Activated T-cell treated with anti-CD3 and anti-CD28 coated beads for 1 hour (primary cell): ENCODE results near the gene ALDOB.

Experiments
- DNase-seq: peaks from one replicate; pipeline ENCODE4 v3.0.0-alpha.2; 2020; ENCODE audit warnings: low read depth

Gene ALDOB

DNA sequence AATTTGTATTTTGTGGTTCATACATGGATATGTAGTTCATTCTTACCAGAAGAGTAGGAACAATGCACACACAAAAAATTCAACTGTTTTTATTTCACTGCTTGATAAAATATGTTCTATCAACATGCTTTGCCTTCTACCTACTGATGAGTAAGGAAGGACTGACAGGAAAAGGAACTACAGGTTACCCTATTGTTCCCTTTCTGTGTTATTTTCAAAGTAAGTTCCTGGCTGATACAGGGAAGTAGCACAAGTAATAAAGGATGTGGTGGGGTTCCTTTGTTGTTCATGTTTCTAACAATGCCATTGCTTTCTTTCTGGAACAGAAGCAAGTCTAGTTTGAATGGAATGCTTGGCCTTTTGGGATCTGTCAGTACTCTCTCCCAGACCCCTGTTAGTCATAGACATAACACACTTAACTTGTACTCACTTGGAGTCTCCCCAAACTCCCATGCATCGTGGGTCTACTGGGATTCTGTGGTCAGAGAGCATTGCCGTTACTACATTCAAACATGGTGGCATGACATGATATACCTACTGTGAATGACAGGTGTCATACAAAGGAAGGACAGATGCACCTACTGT, 20.2 kb upstream of the ALDOB start:
- no peak for DNase-seq

DNA sequence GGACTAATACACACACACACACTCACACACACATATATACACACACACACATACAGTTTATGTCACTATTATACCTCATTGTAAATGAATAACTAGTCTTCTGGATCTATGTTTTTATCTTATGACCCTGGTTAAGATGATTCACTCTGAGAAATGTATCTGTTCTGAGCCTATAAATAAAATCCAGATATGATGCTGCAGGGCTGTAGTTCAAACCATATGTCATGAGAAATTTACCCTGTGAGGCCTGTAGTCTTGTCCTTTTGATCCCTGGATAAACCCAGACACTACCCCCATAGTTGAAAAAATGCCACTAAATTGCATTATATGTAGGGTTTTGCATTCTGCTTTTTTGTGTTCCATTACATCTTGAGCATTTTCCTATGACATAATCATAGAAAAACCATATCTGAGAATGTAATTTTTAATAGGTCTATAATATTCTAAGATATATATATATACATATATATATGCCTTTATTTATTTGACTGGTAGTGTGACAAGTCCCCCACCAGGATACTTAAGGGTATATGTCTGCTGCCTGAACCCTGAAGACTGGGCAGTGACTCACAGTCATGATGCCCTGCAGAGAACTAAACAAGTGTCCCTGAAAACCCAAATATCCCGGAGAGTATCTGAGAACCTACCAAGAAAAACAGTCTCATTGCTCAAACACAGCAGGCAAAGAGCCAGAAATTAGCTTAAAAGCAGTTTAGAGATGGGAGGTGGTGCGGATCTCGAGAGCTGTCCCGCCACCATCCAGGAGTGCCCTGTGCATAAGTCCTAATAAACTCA, 18.4 kb upstream of the ALDOB start:
- DNase-seq, result no peak

DNA sequence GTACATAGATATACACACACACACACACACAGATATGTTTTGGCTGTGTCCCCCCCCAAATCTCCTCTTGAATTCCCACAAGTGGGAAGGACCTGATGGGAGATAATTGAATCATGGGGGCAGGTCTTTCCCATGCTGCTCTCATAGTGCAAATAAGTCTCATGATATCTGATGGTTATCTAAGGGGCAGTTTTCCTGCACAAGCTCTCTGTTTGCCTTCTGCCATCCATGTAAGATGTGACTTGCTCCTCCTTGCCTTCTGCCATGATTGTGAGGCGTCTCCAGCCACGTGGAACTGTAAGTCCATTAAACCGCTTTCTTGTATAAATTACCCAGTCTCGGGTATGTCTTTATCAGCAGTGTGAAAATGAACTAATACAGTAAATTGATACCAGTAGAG, 15.9 kb upstream of the ALDOB start:
- DNase-seq, result no peak

DNA sequence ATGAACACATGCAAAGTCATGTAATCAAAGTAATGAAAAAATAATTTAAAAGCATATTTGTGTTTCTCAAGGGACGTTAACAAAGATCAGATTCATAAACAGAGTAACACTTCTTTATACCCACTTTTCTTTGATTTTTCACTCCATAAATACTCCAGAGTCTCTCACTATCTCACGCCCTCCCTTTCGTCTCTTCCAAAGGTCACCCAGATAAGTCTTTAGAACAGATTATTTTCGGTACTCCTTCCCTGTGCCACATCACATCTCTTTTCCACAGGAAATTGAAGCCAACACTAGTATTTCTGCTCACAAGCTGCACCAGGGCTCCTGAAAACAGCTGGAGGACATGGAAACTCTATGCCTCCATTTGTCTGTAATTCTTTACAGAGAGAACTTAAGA, 15.4 kb upstream of the ALDOB start:
- DNase-seq, result no peak

DNA sequence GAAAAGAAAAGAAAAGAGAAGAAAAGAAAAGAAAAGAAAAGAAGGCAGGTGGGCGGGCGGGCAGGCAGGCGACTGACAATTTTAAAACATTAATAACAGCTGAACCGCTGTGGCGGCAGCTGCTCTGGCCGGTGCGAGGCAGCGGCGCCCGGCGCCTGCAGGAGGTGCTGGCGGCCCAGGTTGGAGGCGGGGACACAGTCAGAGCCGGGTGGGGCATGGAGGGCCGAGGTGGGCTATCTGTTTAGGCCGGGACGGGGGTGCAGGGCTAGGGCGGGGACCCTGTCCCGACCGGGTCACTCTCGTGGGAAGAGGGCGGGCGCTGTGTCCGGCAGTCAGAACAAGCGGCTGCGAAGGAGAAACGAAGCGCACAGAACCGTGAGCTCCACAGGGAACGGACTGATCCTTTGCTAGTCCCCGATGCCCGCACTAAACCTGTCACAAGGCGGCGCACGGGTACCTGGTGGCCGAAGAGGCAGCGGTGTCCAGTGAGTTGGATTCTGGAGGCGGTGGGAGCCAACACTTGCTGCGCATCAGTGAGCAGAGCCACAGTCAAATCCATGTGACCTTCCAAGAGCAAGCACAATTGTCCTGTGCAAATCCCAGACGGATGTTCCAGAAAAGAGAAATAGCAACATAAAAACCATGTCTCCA, 13.6 kb upstream of the ALDOB start:
- DNase-seq, result peak; percentile 16

DNA sequence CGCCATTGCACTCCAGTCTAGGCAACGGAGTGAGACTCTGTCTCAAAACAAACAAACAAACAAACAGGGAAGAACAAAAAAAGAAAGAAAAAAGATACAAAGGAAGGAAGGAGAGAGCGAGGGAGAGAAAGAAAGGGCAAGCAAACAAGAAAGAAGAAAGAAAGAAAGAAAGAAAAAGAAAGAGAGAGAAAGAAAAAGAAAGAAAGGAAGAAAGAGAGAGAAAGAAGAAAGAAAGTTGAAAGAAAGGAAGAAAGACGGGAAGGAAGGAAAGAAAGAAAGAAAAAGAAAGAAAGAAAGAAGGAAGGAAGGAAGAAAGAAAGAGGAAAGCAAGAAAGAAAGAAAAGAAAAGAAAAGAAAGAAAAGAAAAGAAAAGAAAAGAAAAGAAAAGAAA, 13.1 kb upstream of the ALDOB start:
- DNase-seq, result no peak

DNA sequence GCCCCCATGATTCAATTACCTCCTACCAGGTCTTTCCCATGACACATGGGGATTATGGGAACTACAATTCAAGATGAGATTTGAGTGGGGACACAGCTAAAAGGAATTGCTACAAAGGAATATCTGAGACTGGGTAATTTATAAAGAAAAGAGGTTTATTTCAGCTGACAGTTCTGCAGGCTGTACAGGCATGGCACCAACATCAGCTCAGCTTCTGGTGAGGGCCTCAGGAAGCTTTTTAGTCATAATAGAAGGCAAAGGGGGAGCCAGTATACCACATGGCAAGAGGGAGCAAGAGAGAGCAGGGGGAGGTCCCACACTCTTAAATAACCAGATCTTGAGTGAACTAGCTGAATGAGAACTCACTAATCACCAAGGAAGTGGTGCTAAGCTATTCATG, 11.2 kb upstream of the ALDOB start:
- no peak for DNase-seq

DNA sequence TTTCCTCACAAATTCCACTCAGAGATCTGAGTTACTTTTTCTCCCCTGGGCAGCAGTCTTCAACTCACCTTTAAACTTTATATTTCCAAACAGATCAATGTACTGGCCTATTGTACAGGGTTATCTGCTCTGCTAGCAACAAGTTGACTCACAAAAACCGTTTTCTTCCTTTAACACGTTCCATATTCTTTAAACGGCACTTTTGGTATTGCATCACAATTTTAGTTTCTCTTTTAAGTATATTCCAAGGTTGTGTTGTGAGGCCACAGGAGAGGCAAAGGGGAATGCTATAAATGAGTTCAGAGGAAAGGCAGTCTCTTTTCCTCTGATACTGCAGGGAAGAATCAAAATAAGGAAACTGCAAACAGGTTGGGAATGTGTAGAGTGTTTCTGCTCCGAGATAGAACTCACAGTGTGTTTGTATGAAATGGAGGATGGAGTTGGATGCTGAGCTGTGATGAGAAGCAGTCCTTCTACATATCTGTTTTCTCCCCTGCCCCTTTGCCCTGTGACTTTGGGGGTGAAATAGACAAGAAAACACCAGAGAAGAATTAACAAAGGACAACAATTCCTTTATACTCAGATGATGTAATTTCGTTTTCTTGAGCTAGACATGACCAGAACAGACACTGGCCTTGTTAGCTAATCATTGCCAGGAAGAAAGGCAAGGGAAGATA, 9.9 kb upstream of the ALDOB start:
- no peak for DNase-seq

DNA sequence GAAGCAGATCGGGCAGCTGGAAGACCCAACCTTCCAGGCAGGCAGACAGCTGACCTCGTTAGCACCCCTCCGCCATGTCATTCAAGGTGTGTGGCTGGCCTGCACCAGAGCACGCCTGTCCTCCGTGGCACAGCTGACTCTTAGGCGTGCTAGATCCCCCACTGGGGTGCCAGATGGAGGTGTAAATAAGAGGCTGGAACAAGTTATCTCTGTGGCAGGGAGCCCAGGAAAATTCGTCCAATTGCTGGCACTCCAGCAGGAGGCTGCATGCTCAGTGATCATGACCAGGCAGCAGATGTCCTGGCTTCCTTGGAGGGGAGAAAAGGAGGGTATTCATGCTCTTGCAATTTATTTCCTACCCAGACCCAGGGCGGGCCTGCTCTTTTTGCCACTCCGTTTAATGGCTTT, 7.8 kb upstream of the ALDOB start:
- no peak for DNase-seq

DNA sequence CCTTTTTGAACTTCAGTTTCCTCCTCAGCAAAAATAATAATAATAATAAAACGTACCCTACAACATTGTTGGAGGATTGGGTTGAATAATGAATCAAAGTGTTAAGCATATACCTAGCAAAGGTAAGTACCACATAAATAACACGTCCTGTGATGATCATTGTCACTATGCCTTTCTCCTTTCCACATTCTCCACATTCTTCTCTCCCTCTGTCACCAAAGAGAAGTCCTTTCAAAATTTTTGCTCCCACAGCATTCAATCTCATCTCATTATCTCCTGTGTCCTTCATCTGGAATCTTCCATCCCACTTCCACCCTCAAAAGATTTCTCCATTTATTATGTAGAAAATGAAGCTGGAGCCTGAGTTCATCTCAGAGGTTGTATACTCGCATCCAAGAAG, 7.2 kb upstream of the ALDOB start:
- no peak for DNase-seq

DNA sequence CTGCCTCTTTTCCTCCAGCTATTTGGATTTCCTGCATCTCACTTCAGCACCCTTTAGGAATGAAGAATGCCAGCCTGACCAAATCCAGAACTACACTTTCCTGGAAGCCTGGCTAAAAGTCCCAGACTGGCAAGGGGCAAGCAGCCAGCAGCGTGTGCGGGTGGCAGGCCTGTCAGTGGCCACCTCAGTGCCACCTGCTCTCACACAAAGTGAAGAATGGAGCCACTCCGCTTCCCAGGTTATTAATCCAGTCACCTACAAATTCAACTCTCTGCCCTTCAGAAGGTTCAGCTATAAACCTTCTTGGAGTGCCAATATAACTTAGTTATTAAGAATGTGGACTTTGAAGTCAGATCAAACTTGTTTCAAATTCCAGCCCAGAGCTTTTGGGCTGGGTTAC, 6.7 kb upstream of the ALDOB start:
- no peak for DNase-seq

DNA sequence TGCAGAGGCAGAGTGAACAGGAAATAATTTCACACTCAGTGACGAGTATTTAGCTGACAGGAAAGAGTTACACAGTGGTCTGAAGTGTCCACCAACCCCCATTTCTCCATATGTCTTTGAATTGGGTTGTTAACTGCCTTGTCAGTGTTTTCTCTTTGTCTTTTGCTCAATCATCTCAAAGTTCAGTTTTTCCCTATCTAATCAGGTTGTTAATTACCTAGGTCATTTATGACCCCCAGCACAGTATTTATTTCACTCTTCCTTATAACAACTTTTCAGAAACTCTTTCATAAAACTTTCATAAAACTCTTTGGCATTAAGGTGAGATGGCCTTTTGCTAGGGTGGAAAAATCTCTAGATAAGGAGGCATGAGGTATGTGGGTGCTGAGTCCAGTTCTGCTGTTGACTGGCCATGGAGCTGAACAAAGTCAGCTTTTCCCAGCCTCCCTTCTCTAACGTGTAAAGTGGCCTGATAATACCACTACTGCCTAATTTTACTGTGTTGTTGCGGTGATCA, 5.2 kb upstream of the ALDOB start:
- no peak for DNase-seq

DNA sequence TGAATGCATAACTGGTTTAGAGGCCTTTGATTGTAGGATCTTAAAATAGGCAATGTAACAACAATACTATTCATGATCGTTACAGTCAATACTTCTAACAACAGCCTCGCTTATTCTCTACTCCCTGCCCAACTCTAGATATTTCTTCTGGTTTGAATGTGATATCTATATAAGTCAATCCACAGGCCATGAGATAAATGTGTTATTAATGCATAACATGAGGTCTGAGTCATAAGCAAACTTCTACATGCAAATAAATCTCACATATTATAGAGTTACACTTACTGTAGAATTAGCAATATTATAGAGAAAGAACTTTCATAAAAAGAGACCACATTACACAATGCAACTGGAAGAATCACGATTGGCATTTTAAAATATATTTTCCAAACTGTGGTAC, 2.9 kb upstream of the ALDOB start:
- no peak for DNase-seq

DNA sequence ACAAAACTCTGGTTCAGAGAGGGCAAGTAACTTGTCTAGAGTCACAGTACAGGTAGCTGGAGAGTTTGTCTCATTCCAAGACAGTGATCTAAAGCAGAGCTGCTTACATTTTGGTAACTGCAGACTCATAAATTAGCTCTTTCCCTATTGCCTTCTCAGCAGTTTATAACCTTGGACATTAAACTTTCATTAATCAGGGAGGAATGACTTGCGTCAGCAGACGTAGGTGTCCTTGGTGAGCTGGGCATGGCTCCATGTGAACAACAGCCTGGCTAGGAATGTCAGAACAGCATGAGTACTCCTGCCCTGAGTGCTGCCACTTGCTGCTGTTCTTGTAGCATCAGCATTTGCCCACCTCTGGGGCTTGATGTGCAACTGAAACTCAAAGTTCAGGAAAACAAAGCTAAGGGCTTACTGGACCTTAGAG, 2.2 kb upstream of the ALDOB start:
- DNase-seq, result no peak

DNA sequence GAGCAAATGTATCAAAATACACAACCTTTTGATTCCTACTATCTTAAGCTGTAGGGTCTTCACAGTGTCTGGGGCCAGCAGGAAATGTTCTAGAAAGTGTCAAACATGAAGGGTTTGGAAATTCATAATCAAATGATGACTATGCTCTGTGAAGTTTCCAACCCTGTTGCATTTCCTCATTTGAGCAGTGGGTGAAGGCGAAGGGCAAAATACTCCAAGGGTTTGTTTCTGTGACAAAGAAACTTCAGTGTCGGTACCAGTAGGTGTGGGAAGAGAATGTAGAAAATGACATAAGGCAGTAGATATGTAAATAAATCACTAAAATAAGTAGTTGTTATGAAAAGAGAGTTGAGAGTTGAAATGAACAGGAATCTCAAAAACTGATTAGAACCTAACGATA, 576 bp downstream of the ALDOB start:
- DNase-seq, result no peak

DNA sequence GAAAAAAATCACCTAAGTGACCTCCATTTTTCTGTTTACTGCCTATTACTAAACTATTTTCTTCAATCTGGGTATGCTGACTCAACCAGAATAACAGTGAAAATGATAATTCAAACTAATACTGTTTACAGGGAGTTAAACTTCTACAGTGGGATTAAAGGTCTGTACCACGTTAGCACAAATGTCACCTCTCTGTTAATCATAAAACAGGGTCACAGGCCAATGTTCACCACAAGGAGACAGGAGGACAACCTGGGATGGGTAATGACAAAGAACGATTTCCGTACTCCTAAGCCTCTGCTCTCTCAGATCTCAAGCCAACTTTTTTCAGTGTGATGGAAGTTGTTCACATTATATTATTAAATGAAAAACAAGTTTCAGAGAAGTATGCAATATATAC, 2.3 kb downstream of the ALDOB start:
- no peak for DNase-seq

DNA sequence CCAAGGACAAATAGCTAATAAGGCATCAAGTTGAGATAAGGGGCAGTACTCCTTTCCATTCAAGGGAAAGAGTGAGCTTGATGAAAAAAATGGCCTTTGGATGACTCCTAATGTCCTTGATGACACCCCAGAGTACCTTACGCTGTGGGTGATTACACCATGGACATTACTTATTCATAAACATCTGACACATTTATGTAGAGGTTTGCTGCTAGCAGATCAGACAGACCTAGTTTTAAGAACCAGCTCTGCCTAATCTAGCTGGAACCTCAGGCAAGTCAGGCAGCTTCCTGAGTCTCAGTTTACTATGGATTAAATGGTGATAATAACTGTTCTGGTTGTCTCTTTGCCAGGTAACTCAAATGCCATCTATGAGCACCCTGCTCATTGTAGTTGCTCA, 2.8 kb downstream of the ALDOB start:
- DNase-seq, result no peak

DNA sequence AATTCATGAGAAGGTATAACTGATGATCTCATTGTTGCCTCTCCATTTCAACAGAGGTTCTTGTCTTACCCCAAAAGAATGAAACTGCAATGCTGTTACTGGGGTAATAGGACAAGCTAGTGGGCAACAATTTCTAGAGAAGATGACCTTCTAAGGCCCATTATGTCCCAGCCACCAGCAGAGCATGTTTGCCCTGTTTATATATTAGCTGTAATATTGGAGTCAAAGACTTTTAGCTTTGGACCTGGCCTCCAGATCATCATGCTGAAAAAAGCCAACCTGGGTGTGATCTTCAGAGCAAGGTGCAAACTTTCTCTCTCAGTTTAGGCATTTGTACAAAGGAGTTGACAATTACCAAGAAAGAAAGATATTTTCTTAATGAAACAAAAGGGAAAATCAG, 3.4 kb downstream of the ALDOB start:
- no peak for DNase-seq

DNA sequence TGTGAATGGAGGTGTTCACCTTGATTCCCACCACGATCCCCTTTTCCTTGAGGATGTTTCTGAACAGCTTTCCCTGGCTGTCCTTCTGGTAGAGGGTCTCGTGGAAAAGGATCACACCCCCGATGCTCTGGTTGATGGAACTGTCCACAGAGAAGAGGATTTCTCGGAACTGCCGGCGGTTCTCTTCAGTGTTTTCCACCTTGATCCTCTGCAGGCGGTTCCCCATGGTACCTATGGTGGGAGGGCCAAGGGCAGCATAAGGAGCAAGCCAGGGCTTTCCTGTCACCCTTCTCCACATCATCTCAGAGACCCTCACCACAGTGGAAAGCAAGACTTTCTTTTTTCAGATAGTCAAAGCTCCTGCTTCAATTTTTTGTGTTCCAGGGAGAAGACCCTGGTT, 5.8 kb downstream of the ALDOB start:
- no peak for DNase-seq

DNA sequence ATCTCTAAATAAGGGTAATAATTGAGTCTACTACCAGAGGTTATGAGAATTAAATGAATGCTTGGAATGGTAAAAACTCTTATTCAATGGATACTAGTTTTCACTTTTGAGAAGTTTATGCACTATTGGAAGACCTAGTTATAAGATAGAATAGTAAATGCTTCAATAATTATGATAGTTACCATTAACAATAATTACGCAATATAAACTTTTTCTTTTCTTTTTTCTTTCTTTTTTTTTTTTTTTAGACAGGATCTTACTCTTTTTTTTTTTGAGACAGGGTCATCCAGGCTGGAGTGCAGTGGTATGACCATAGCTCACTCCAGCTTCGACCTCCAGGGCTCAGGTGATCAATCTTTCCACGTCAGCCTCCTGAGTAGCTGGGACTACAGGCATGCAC, 6.7 kb downstream of the ALDOB start:
- DNase-seq, result no peak

DNA sequence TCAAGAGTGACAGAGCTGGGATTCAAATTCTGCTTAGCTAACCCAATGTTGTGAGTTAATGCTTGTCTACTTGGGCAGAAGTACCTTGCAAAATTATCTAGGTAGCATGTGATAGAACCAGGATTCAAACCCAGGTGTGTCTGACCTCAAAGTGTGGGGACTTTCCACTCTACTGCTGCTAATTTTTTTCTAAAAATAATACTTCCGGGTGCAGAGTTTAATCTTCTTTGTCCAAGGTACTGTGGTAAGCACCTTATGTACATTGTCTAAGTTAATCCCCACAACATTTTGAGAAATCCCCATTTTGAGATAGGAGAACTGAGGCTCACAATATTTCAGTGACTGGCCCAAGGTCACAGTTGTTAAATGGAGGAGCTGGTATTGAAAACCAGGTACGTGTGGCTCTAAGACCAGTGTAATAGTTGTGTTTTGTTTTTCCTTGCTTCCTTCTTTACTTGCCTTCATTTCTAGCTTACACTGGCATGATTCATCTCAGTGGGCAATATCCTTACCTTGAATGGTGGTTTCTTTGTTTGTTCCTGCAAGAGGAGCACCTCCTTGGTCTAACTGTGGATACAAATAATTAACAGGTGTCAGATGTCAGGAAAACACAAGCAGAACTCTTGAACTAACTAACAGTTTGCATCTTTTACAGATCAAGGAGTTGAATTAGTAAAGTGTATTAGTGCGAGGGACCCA, 7.5 kb downstream of the ALDOB start:
- DNase-seq, result no peak

DNA sequence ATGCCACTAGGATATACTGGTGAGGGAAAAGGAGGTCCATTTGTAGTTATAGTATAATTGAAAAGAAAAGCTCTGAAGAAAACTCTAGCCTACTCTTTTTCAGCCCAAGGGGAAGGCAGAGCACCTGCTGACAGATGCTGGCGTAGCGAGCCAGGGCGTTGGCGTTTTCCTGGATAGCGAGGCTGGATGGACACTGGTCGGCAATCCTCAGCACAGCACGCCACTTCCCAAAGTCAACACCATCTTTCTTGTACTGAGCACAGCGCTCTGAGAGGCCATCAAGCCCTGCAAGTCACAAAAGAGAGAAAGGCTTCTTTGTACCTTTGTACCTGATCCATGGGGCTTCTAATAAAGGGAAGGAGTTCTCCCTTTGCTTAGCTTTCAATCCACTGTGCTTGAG, 8.2 kb downstream of the ALDOB start:
- no peak for DNase-seq
